GM19351 (cell line): ENCODE results near the gene DNAJC16.
"Not testable (repeated sequence)": the region's sequence is repeated elsewhere in the genome, so short reads cannot be mapped to it uniquely, and the experiment has no call there.

Source experiments
- ATAC-seq: cut with Tn5 transposase; IDR thresholded peaks from one replicate; pipeline ENCODE4 v1.9.1; 2021; ENCODE audit warnings: mild to moderate bottlenecking, moderate library complexity; ENCODE audit not compliant: unreplicated experiment

Gene DNAJC16

GRCh38 chr1:15506831-15507230, 19.8 kb upstream of the DNAJC16 start:
- no peak for ATAC-seq

GRCh38 chr1:15507278-15507677, 19.4 kb upstream of the DNAJC16 start:
- no peak for ATAC-seq

DNA sequence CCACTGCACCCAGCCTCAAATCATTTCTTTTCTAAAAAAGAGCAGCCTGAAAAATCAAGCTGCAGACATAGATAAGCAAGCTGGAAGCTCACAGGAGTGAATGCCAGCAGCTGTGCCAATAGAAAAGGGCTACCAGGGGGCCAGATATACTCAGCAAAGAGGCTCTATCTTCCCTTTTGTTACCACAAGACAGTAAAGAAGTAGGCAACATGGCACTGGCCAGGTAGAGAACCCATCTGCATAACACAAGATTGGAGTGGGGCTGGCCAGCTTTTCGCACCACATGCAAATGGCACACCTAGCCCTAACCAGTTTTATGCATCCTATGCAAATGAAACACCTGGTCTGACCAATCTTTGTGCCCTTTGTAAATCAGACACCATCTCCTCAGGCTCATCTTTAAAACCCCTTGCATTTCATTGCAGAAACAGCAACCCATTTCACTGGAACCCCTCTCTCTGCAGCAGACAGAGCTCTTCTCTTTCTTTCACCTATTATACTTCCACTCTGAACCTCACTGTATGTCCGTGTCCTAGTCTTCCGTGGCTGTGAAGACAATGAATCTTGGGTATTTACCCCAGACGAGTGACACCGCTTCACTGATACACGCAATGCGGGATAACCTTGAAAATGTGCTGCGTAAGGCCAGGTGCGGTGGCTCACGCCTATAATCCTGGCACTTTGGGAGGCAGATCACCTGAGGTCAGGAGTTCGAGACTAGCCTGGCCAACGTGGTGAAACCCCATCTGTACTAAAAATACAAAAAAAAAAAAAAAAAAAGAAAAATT, 17.8 kb upstream of the DNAJC16 start:
- ATAC-seq: no peak

GRCh38 chr1:15509586-15509985, 17.1 kb upstream of the DNAJC16 start:
- ATAC-seq: no peak

GRCh38 chr1:15510611-15511405, 15.8 kb upstream of the DNAJC16 start:
- ATAC-seq: no peak

DNA sequence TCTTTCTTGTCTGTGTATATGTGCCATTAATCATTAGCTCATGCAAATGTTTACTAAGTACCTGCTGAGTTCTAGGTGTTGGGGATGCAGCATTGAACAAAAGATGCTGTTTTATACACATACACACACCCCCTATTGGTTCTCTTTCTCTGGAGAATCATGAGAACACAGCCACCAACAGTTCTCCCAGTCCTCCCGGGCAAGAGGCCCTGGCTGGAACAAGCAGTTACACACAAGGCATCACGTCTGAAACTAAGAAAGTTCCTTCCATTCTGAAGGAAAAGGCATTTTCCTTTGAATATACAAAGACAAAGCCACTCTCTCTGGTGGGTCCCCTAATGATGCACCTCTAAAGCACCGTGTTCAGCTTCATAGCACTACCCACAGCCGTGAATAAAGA, 13.5 kb upstream of the DNAJC16 start:
- ATAC-seq: no peak

DNA sequence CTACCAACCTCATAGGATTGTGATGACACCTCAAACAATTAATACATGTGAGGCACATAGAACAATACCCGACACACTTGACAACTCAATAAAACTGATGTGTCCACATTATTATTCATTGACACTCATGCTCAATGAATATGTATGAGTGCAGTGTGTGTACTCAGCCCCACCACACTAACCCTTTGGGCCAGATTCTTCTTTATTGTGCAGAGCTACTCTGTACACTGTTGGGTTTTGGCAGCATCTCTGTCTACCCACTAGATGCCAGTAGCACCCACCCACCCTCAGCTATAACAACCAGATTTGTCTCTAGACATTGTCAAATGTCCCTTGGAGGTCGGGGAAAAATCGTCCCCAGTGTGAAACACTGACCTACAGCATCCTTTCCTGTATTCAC, 12.7 kb upstream of the DNAJC16 start:
- no peak for ATAC-seq

DNA sequence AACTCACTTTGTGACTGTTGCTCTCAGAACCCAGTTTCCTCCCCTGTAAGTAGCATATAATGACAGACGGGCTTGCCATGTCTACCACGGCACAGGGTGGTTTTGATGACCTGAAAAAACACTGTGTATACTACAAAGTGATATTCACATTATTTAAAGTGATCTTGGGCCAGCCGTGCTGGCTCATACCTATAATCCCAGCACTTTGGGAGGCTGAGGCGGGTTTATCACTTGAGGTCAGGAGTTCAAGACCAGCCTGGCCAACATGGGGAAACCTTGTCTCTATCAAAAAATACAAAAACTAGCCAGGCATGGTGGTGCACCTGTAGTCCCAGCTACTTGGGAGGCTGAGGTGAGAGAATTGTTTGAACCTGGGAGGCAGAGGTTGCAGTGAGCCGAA, 12.1 kb upstream of the DNAJC16 start:
- not testable (repeated sequence) for ATAC-seq

GRCh38 chr1:15515022-15515663, 11.5 kb upstream of the DNAJC16 start:
- no peak for ATAC-seq

DNA sequence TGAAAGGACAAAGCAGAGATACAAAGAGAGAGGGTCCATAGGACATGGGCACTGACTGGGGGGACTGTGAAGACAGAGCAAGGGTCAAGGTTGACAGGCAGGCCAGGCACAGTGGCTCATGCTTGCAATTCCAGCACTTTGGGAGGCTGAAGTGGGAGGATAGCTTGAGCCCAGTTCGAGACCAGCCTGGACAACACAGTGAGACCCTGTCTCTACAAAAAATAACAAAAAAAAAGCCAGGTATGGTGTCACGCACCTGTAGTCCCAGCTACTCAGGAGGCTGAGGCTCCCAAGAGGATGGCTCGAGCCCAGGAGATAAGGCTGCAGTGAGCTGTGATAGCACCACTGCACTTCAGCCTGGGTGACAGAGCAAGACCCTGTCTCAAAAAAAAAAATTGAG, 7.0 kb upstream of the DNAJC16 start:
- no peak for ATAC-seq

- ATAC-seq: not testable (repeated sequence)
Measured at GRCh38 chr1:15521206-15521906, 5.3 kb upstream of the DNAJC16 start.

DNA sequence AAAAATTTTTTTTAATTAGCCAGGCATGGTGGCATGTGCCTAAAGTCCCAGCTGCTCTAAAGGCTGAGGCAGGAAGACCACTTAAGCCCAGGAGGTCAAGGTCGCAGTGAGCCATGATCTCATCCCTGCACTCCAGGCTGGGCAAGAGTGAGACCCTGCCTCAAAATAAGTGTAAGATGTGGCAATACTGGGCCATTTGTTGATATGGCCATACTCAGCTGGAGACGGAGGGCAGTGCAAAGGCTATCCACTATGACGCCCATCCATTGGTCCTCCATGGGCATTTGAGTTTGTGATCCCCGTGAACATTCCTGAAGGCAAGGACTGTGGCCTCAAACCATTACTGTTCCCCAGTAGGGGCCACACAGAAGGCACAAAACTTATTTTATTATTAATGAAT, 4.1 kb upstream of the DNAJC16 start:
- ATAC-seq: no peak

- no peak for ATAC-seq
Measured at GRCh38 chr1:15523104-15524020, 3.3 kb upstream of the DNAJC16 start.

DNA sequence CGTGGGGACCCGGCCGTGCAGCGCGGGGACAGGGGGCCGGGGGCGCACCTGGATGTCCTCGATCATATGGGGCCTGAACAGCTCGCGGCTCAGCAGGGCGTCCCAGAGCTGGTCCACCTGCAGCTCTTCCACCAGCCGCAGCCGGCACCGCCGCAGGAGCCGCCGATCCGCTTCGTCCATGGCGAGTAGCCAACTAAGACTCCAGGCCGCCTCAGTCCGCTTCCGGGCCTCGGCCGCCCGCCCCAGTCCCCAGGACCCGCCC, 2.7 kb upstream of the DNAJC16 start, which contains the start of gene CASP9:
Gene CASP9 (minus strand): TSS at position 195 of the 262 bp plus-strand sequence. CDS start 15 bp downstream, at position 180.
- no peak for ATAC-seq

GRCh38 chr1:15524283-15525049, 2.2 kb upstream of the DNAJC16 start:
- peak; percentile 37 for ATAC-seq

DNA sequence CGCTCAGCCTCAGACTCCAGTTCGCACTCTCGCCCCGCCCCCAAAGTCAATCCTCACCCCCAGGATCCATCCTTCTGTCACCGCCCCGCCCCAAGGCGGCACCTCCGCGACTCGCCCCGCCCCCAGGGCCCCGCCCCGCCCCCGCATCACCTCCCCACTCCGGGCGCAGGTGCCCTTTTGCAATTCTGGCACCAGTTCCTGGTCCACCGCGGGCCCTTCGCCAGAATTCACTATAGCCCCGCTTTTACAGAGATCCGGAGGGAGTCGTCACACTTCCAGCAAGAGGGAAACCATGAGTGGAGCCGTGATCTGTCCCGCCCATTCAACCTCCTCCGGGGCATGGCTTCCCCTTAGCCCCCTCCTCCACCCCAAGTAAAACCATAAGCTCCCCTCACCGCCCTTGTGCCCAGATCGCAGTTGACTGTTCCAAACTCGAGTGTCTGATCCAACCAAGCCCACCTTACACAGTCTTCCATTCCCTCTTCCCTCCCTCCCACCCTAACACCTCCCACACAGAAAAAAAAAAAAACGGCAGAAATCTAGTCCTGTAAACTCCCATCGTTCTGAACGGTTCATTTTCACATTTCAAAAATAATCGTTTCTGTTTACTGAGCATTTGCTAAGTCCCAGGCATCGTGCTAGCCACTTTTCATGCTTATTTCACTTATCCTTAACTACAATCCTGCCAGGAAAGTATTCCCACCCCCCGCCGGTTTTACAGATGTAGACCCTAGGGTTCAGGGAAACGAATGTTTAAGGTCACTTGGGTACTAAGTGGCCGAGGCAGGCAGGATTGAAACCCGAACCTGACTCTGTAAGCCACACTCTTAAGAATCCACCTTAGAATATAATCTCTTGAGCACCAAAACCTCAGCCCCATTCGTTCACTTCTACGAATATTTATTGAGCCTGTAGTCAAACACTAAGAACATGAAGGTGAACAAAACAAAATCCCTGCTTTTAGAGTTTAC, 1.3 kb upstream of the DNAJC16 start:
- ATAC-seq: peak; percentile 35

- ATAC-seq: no peak
Measured at GRCh38 chr1:15526021-15526489, 593 bp upstream of the DNAJC16 start.

- no peak for ATAC-seq
Measured at GRCh38 chr1:15531003-15531402, 4.4 kb downstream of the DNAJC16 start.
